AG04450 (cell line): ENCODE data around the gene KCNK13. TPM values are rescaled to one million over a fixed set of nuclear protein-coding genes. Genes with fewer than 3 reads are reported as not detected.

Experiments
- CTCF ChIA-PET: fragments of 300-600, 350-600 bp; formaldehyde crosslinking; extraction: SDS; loops from one replicate; lab custom pipeline; 2022; ENCODE audit warnings: antibody characterized with exemption, inconsistent platforms; lab: Charles Lee
- POLR2A ChIA-PET: fragments of 350-600 bp; formaldehyde crosslinking; extraction: SDS; loops from one replicate; lab custom pipeline; 2021; ENCODE audit warnings: antibody characterized with exemption, inconsistent platforms; lab: Yijun Ruan, JAX
- DNase-seq: peaks from one replicate; pipeline ENCODE4 v3.0.0-alpha.2; 2011; ENCODE audit warnings: low read depth, low spot score
- H3K27ac ChIP-seq: one replicate; pipeline ENCODE4 v1.5.1; 2012; ENCODE audit warnings: low read depth, low read length, control low read depth
- H3K27me3 ChIP-seq: one replicate; pipeline ENCODE4 v1.6.0; 2012; ENCODE audit warnings: low read length; ENCODE audit not compliant: control insufficient read depth, insufficient read depth
- H3K4me3 ChIP-seq: 2 replicates; pipeline ENCODE4 v1.5.1; 2011; ENCODE audit warnings: mild to moderate bottlenecking, low read depth, low read length, control low read depth
- H3K9me3 ChIP-seq: 2 replicates; pipeline ENCODE4 v1.5.1; 2012; ENCODE audit warnings: low read length; ENCODE audit not compliant: control insufficient read depth, insufficient read depth
- polyA plus RNA-seq: library from polyadenylated mRNA; depleted of rRNA; stranded (reverse); fragments of >200 nt; gene quantifications from 2 replicates; pipeline ENCODE4 v1.2.3, GENCODE V29; 2011
- TF ChIP-seq, protein P1 (sequence below): IDR thresholded peaks from 2 replicates; pipeline ENCODE4 v1.5.1; 2011; ENCODE audit warnings: low read depth, low read length, control low read depth, inconsistent platforms

KCNK13 gene
- polyA plus RNA-seq, 1 experiment = not detected

DNA sequence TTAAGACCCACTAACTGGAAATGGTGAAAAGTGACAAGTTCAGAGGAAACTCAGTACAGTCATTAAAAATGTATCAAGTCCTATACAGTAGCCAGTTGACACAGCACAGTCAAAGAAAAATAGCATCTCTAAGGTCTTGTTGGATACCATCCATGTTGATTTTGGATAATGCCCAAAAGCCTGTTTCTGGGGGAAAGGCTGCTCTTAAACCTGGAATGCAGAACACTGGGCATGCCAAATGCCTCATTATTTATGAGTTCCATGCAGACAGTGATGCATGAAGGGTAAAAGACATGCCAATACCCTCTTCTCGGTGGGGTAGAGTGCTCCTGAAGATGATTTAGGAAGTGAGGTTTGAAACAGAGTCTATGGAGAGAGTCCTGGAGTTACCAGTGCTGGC, 29.6 kb downstream of the KCNK13 start:
- Histone ChIP-seq H3K27me3 (peaks cover 2% of the 10 kb centered on the region), H3K4me3 (no peak overlapping the region), H3K27ac (no peak overlapping the region), H3K9me3 (no peaks in the 10 kb centered on the region)
- no peak for DNase-seq
- CTCF ChIA-PET = interaction anchor here (0.6 kb wide), 2 partner anchors 153 to 387 kb away, joined by 3 read pairs; no protein-coding TSS in a partner anchor
- POLR2A ChIA-PET = no interaction called here
- TF ChIP-seq, protein P1, sequence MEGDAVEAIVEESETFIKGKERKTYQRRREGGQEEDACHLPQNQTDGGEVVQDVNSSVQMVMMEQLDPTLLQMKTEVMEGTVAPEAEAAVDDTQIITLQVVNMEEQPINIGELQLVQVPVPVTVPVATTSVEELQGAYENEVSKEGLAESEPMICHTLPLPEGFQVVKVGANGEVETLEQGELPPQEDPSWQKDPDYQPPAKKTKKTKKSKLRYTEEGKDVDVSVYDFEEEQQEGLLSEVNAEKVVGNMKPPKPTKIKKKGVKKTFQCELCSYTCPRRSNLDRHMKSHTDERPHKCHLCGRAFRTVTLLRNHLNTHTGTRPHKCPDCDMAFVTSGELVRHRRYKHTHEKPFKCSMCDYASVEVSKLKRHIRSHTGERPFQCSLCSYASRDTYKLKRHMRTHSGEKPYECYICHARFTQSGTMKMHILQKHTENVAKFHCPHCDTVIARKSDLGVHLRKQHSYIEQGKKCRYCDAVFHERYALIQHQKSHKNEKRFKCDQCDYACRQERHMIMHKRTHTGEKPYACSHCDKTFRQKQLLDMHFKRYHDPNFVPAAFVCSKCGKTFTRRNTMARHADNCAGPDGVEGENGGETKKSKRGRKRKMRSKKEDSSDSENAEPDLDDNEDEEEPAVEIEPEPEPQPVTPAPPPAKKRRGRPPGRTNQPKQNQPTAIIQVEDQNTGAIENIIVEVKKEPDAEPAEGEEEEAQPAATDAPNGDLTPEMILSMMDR = no peak

- ChIA-PET CTCF (no interaction called here), POLR2A (interaction anchor here (0.7 kb wide), 1 partner anchor 8 kb away, joined by 4 read pairs; no protein-coding TSS in a partner anchor)
- H3K9me3 ChIP-seq = no peaks in the 10 kb centered on the region
- no peak for DNase-seq
- peaks cover 2% of the 10 kb centered on the region for H3K27me3 ChIP-seq
- H3K4me3 ChIP-seq = no peak overlapping the region
- no peak overlapping the region for H3K27ac ChIP-seq
- TF ChIP-seq, protein P1 = no peak
These were observed 32.3 kb downstream of the KCNK13 start for GRCh38 chr14:90093942-90094595.

DNA sequence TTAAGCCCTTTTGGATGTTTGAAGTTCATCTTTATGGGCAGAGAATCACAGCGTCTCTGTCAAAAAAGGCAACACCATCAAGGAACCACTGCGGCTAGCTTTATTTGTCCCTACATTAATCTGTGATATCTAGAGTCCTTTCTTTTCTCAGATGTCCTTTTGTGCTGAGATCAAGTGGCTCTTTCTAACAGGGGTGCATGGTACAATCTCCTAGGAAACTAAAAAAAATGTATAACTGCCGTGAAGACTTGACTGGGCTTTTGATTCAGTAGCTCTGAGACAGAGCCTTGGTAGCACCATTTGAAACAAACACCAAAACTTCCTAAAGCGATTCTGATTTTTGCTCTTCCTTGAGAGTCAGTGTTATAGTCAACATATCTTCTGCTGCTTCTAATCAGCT, 33.3 kb downstream of the KCNK13 start:
- DNase-seq = no peak
- ChIA-PET POLR2A (no interaction called here), CTCF (no interaction called here)
- H3K27me3 ChIP-seq = peaks cover 1% of the 10 kb centered on the region
- H3K9me3 ChIP-seq = no peaks in the 10 kb centered on the region
- no peak overlapping the region for H3K4me3 ChIP-seq
- TF ChIP-seq, protein P1 = no peak
- H3K27ac ChIP-seq = no peak overlapping the region

GRCh38 chr14:90096566-90096965, 34.8 kb downstream of the KCNK13 start:
- CTCF ChIA-PET = no interaction called here
- no peaks in the 10 kb centered on the region for H3K27me3 ChIP-seq
- DNase-seq = no peak
- no peak overlapping the region for H3K4me3 ChIP-seq
- H3K9me3 ChIP-seq = no peaks in the 10 kb centered on the region
- POLR2A ChIA-PET = no interaction called here
- TF ChIP-seq, protein P1 = no peak
- no peak overlapping the region for H3K27ac ChIP-seq

DNA sequence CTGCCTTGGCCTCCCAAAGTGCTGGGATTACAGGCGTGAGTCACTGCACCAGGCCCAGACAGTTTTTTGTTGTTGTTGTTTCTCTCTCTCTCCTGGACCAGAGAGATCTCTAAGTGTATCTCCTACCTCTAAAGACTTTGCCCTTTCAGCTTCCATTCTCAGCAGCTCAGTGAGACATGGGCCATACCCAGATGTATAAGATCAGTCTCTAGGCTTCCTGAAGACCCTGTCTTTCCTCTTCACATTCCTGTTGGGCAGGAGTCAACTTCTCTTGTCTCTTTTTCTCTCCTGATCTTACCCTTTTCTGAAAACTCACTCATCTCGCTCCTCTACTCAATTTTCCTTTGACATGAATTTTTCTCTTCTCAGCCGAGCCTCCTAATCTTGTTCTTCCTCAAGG, 42.0 kb downstream of the KCNK13 start:
- Histone ChIP-seq H3K27ac (no peak overlapping the region), H3K9me3 (no peaks in the 10 kb centered on the region), H3K27me3 (no peaks in the 10 kb centered on the region), H3K4me3 (no peak overlapping the region)
- ChIA-PET POLR2A (no interaction called here), CTCF (no interaction called here)
- DNase-seq = no peak
- TF ChIP-seq, protein P1 = no peak
